ENCODE data around the gene RNF220.

Gene RNF220

DNA sequence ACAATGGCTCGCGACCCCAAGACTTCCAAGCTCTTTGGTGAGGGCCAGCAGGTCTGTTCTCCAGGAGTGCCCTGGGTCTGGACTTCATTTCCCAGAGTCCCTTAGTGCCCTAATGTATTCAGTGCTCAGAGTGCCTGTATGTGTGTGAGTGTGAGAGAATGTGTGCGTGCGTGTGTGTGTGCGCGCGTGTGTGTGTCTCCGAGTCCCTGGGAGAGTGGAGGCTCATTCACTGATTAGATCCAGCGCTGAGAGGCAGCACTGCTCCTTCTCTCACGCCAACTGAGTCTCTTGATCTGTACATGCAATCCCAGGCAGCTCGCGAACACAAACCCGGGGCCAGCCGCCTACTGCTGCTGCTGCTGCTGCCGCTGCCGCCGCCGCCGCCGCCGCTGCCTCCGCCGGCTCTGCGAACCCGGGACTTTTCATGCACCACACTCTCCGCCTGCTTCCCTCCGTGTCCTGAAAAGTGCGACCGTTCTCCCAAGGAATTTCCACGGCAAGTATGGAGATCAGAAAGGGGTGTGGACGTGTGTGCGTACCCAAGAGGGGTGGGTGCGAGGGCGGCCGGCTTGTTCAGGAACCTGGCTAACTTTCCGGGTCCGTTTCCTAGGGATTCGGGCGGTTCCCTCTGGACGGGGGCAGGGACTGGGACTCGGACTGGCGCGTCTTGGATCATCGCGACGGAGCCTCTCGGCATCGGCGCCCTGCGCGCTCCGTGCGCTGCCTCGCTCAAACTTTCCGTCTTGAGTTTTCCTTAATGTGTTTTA lies at the start of gene RNF220:
Gene RNF220 (plus strand): TSS at position 225 of the 767 bp plus-strand sequence.
- Histone ChIP-seq H3K4me3 (ENCODE audit: low read length, poor library complexity, severe bottlenecking) (peak within 1 kb of the TSS; percentile 91), H3K9ac (ENCODE audit: low read depth, low read length, poor library complexity, severe bottlenecking) (peak within 1 kb of the TSS; percentile 95), H3K36me3 (ENCODE audit: insufficient read depth, low read length) (no peaks in the 10 kb centered on the region), H4K20me1 (ENCODE audit: insufficient read depth, low read length, poor library complexity, severe bottlenecking) (peaks cover 12% of the 10 kb centered on the region), H3K4me1 (ENCODE audit: insufficient read depth, low read length, poor library complexity, severe bottlenecking) (peaks cover 19% of the 10 kb centered on the region), H3K79me2 (ENCODE audit: insufficient read depth, low read length) (peaks cover 50% of the 10 kb centered on the region), H2AFZ (ENCODE audit: low read length) (peak within 1 kb of the TSS; percentile 89), H3F3A (ENCODE audit: low read depth) (peaks cover 3% of the 10 kb centered on the region; the same call in 1 of the 2 replicates), H3K4me2 (ENCODE audit: low read depth, low read length, poor library complexity, severe bottlenecking) (peak within 1 kb of the TSS; percentile 88), H3K27me3 (ENCODE audit: insufficient read depth, low read length, poor library complexity, severe bottlenecking) (no peaks in the 10 kb centered on the region), H3K9me3 (ENCODE audit: insufficient read depth, low read depth, low read length) (no peaks in the 10 kb centered on the region), H3K9me2 (replicated peaks; ENCODE audit: low read depth, low read length) (no peaks in the 10 kb centered on the region)
- TF ChIP-seq, protein P1, sequence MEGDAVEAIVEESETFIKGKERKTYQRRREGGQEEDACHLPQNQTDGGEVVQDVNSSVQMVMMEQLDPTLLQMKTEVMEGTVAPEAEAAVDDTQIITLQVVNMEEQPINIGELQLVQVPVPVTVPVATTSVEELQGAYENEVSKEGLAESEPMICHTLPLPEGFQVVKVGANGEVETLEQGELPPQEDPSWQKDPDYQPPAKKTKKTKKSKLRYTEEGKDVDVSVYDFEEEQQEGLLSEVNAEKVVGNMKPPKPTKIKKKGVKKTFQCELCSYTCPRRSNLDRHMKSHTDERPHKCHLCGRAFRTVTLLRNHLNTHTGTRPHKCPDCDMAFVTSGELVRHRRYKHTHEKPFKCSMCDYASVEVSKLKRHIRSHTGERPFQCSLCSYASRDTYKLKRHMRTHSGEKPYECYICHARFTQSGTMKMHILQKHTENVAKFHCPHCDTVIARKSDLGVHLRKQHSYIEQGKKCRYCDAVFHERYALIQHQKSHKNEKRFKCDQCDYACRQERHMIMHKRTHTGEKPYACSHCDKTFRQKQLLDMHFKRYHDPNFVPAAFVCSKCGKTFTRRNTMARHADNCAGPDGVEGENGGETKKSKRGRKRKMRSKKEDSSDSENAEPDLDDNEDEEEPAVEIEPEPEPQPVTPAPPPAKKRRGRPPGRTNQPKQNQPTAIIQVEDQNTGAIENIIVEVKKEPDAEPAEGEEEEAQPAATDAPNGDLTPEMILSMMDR (conservative IDR thresholded peaks at IDR 0.05; ENCODE audit: low read length) = 0 out of 2 replicates have a peak, but pooled peaks have one; percentile 10
- TF ChIP-seq EZH2phosphoT487 (IDR thresholded peaks at IDR 0.05; ENCODE audit: borderline replicate concordance) = no peak

GRCh38 chr1:44355582-44356305 lies 49.3 kb upstream of the RNF220 start:
- Histone ChIP-seq H3K4me2 (ENCODE audit: low read depth, low read length, poor library complexity, severe bottlenecking) (peak overlapping the region; percentile 66), H3F3A (ENCODE audit: low read depth) (no peaks in the 10 kb centered on the region), H3K36me3 (ENCODE audit: insufficient read depth, low read length) (no peaks in the 10 kb centered on the region), H3K79me2 (ENCODE audit: insufficient read depth, low read length) (peaks cover 30% of the 10 kb centered on the region), H3K9ac (ENCODE audit: low read depth, low read length, poor library complexity, severe bottlenecking) (peak overlapping the region; percentile 48), H3K27me3 (ENCODE audit: insufficient read depth, low read length, poor library complexity, severe bottlenecking) (no peaks in the 10 kb centered on the region), H3K4me1 (ENCODE audit: insufficient read depth, low read length, poor library complexity, severe bottlenecking) (peaks cover 30% of the 10 kb centered on the region), H2AFZ (ENCODE audit: low read length) (peak overlapping the region; percentile 100), H3K9me3 (ENCODE audit: insufficient read depth, low read depth, low read length) (no peaks in the 10 kb centered on the region), H3K4me3 (ENCODE audit: low read length, poor library complexity, severe bottlenecking) (peak overlapping the region; percentile 60), H3K9me2 (replicated peaks; ENCODE audit: low read depth, low read length) (no peaks in the 10 kb centered on the region), H4K20me1 (ENCODE audit: insufficient read depth, low read length, poor library complexity, severe bottlenecking) (peaks cover 10% of the 10 kb centered on the region)
- TF ChIP-seq EZH2phosphoT487 (IDR thresholded peaks at IDR 0.05; ENCODE audit: borderline replicate concordance) = no peak
- TF ChIP-seq, protein P1 (conservative IDR thresholded peaks at IDR 0.05; ENCODE audit: low read length) = no peak

- H3K9me2 ChIP-seq (replicated peaks; ENCODE audit: low read depth, low read length) = no peaks in the 10 kb centered on the region
- no peaks in the 10 kb centered on the region for H3F3A ChIP-seq (ENCODE audit: low read depth)
- no peak overlapping the region for H3K4me3 ChIP-seq (ENCODE audit: low read length, poor library complexity, severe bottlenecking)
- H3K79me2 ChIP-seq (ENCODE audit: insufficient read depth, low read length) = peaks cover 23% of the 10 kb centered on the region
- TF ChIP-seq, protein P1 (conservative IDR thresholded peaks at IDR 0.05; ENCODE audit: low read length) = no peak
- no peak for TF ChIP-seq EZH2phosphoT487 (IDR thresholded peaks at IDR 0.05; ENCODE audit: borderline replicate concordance)
- H3K9me3 ChIP-seq (ENCODE audit: insufficient read depth, low read depth, low read length) = no peaks in the 10 kb centered on the region
- no peak overlapping the region for H3K9ac ChIP-seq (ENCODE audit: low read depth, low read length, poor library complexity, severe bottlenecking)
- H3K36me3 ChIP-seq (ENCODE audit: insufficient read depth, low read length) = no peaks in the 10 kb centered on the region
- H3K4me2 ChIP-seq (ENCODE audit: low read depth, low read length, poor library complexity, severe bottlenecking) = no peak overlapping the region
- no peaks in the 10 kb centered on the region for H3K27me3 ChIP-seq (ENCODE audit: insufficient read depth, low read length, poor library complexity, severe bottlenecking)
- H3K4me1 ChIP-seq (ENCODE audit: insufficient read depth, low read length, poor library complexity, severe bottlenecking) = peaks cover 19% of the 10 kb centered on the region
- H4K20me1 ChIP-seq (ENCODE audit: insufficient read depth, low read length, poor library complexity, severe bottlenecking) = peaks cover 10% of the 10 kb centered on the region
- no peak overlapping the region for H2AFZ ChIP-seq (ENCODE audit: low read length)
Measured at GRCh38 chr1:44357710-44358109, 47.3 kb upstream of the RNF220 start.
